Upper lobe of left lung (tissue), 4 donors: ENCODE results near the gene CDC42SE1.

Experiments used
- CTCF ChIP-seq, 6 experiments: fragments of 450-650 bp in 4 of 6; fragments of 200-600 bp in 2 of 6; sonication (generic) in 2 of 6; IDR thresholded peaks; one replicate each; pipeline ENCODE4 v1.5.1; 2016 to 2019; ENCODE audit warnings: antibody characterized with exemption in 6 of 6
- EP300 ChIP-seq, 4 donors: sonication (generic); formaldehyde crosslinking; IDR thresholded peaks; one replicate each; pipeline ENCODE4 v1.5.1; 2017; ENCODE audit warnings: antibody characterized with exemption in 4 of 4, control low read depth in 2 of 4
- POLR2A ChIP-seq, 4 donors: fragments of 450-650 bp; IDR thresholded peaks; one replicate each; pipeline ENCODE4 v1.5.1; 2016 to 2017; ENCODE audit warnings: antibody characterized with exemption in 4 of 4, mild to moderate bottlenecking in 2 of 4
- POLR2AphosphoS5 ChIP-seq, 2 donors: sonication (generic); formaldehyde crosslinking; IDR thresholded peaks; one replicate each; pipeline ENCODE4 v1.5.1; 2017; ENCODE audit warnings: antibody characterized with exemption in 2 of 2

DNA sequence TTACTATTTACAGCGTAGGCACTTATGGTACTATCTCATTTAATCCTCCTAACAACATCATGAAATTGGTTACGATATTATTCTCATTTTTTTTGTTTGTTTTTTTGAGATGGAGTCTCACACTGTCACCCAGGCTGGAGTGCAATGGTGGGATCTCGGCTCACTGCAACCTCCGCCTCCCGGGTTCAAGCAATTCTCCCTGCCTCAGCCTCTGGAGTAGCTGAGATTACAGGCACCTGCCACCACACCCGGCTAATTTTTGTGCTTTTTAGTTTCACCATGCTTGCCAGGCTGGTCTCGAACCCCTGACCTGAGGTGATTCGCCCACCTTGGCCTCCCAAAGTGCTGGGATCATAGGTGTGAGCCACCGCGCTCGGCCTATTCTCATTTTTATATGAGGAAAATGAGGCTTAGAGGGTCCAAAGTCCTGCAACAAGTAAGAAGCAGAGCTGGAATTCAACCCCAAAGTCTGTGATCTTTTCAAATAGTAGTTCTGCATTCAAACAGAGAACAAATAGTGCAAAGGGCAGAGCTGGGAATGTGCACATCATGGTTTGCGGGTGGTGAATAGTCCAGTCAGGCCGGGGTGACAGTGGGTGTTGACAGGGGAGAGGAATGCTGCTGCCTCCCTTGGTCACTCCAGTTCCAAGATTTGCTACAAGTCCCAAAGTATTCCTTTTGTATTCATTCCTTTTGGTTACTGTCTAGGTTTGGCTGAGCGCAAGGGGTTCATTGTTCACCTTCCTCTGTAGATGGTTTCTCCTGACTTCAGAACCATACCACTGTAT is 46.5 kb downstream of the CDC42SE1 start:
- TF ChIP-seq POLR2AphosphoS5 (IDR thresholded peaks at IDR 0.05) (no peak), CTCF (IDR thresholded peaks at IDR 0.05) (no peak), EP300 (IDR thresholded peaks at IDR 0.05) (no peak), POLR2A (IDR thresholded peaks at IDR 0.05) (no peak)
